NCI-H345 treated with DMSO at 0.1 percent for 48 hours (cell line): Measurements from ENCODE around the gene HSPB1.
"Not testable (repeated sequence)": the region's sequence is repeated elsewhere in the genome, so short reads cannot be mapped to it uniquely, and the experiment has no call there.

Experiments used
- DNase-seq: peaks from one replicate; lab custom pipeline; 2025; ENCODE audit not compliant: unreplicated experiment; lab: John Stamatoyannopoulos, UW

Gene HSPB1

DNA sequence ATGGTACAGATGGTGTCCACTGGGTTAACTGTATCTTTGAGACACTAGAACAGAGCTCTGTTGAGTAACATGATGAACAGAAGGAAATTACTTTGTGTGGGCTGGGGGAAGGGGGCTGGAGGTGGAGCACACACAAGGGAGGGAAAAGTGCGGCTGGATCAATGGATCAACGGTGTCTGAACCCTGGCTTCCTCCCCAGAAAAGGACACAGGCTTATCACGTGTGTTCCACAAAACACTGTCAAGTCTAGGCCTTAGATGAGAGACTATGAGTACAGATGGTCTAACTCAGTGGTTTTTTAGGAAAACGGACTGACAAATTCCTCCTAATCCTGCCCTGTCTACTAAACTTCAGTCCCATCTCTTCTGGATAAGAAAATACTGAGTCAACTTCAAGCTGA lies 27.8 kb downstream of the HSPB1 start:
- no peak for DNase-seq

DNA sequence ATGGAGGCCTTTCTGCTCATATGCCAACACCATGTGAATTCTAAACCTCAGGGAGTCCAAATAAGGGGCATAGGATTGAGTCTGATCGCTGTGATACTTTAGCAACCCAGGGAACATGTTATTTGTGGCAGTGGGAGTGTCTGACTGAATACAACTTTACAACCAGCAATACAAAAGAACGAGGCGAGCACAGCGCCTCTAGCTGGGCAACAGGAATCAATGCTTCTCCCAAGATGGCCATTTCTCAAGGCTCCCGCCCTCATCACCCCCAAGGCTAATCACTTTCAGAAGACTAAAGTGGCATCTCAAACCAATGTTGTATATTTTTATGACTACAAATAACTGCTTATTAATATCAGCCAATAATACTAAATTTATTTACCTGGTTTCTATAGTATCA lies 28.2 kb downstream of the HSPB1 start:
- no peak for DNase-seq

DNA sequence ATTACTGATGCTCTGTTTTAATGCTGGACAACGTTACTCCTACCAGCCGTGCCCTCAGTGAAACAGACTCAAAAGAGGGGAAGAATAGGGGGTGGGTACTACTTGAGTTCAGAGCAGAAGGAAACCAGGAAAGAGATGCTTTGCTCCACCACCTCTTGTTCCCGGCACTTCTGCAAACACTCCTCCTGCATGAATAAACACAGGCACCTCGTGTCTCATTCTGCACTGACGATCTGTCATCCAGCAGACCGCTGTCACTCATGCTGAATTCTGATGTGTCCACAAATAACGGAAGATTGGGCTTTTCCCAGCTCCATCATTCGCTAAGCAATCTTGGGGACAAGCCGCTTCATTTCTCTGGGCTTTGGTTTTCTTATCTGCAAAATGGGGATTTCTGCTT lies 29.6 kb downstream of the HSPB1 start:
- DNase-seq, result no peak

DNA sequence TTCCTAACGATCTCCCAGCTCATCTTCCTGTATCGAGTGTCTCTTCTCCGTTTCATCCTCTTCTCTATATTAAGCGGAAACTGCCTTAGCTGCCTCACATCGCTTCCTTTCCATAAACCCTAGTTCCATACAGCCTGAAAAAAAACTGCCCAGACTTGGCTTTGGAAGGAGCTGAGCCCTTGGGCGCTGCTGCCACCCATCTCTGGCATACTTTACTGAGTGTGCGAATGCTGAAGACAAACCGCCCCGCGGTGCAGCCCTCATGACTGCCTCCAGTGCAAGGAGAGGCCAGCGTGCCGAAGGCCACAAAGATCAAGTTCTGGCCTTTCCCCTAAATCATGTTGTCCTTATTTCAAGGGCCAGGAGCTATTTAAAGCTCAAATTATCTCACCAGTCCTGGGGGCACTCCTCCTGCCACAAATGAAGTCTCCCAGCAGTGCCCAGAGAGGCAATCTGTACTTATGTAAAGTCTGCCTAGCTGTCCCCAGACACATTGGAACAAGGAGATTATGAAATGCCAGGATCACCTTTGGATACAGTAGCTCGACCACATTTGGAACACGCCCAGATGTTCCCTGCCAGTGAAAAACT lies 31.1 kb downstream of the HSPB1 start:
- no peak for DNase-seq

DNA sequence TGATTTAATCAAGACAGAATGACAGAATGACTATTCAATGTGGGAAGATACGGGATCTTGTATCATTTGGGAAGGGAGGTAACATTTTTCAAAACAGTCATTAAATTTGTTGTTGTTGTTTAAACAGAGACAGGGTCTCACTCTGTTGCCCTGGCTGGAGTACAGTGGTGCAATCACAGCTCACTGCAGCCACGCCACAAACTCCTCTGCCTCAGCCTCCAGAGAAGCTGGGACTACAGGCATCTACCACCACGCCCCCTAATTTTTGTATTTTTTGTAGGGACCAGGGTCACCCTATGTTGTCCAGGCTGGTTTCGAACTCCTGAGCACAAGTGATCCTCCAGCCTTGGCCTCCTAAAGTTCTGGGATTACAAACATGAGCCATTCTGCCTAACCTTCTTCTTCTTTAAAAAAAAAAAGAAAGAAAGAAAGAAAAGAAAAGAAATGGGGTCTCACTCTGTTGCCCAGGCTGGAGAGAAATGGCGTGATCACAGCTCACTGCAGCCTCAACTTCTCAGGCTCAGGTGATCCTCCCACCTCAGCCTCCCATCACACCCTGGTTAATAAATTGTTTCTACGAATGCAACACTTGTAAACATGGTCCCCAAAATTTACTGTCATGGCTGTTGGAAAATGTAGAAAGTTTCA lies 32.0 kb downstream of the HSPB1 start:
- DNase-seq, result no peak

DNA sequence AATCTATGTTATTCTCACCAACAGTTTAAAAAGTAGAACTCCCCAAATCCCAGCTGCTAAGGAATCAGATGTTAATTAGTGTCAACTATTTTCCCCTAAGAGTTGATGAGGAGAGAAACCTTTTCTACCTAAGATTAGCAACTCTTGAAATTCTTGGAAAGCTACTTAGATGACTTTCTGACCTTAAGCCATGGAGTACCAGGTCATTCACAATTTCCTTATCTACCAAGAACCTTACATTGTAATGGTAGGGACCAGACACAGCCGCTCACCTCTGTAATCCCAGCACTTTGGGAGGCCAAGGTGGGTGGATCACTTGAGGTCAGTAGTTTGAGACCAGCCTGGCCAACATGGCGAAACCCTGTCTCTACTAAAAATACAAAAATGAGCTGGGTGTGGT lies 32.9 kb downstream of the HSPB1 start:
- DNase-seq, result not testable (repeated sequence)

DNA sequence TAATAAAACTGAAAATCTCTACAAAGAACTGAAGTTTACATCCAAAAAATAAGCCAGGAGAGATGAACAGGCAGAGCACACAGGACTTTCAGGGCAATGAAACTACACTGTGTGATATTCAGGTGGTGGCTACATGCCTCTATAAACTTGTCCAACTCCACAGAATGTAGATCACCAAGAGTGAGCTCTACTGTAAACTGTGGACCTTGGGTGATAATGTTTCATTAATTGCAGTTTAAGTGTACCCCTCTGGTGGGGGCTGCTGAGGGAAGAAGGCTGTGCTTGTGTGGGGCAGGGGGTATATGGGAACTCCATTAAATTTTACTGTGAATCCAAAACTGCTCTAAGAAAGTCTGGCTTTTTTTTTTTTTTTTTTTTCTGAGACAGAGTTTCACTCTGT lies 33.6 kb downstream of the HSPB1 start:
- DNase-seq, result no peak

DNA sequence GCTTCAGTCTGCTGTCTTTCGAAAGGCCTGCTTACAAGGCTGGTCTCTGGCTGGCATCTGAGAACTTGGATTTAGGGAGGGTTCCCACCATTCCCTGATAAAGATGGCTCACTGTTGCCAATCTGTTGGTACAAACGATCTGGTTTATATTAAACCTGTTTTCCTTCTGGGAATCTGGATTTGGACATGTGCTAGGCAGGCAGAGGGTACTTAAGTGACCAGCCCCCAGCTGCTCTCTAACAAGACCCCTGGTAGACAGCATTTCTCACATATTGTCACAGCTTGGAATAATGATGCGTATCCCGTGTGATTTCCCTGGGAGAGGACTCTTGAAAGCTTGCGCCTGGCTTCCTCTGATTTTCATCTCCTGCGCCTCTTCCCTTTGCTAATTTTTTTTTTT lies 34.7 kb downstream of the HSPB1 start:
- DNase-seq, result no peak

DNA sequence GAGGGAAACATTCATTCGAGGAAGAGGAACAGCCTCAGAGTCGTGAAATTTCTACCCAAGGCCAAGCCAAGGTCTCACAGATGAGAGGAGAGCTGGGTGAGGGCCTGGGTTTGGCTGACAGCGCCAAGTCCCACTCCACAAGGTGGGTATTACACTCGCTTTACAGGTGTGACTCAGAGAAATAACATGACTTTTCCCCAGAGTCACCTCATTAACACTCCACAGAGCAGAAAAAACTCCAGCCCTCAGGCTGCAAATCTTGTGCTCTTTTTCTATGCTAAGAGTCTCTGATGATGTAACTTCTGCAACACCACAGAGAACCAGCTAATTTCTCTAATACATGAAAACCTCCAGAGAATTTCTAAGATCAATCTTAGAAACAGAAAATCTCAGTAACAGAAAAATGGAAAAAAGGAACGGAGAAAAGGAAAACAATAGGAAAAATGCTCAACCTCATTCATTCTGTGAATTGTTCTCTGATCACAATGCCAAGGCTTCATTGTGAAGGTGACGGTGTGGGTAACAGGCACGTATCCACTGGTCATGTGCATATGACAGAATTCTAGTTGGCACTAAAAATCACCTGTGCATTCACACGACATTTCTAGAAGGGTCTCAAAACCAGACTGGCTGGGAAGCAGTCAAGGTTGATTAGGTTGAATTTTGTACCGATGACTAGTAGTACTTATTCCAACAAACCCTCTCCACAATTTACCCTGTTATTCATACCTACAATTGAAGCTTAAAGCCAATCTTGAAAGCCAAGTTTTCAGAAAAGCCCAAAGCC lies 36.0 kb downstream of the HSPB1 start:
- DNase-seq, result no peak

DNA sequence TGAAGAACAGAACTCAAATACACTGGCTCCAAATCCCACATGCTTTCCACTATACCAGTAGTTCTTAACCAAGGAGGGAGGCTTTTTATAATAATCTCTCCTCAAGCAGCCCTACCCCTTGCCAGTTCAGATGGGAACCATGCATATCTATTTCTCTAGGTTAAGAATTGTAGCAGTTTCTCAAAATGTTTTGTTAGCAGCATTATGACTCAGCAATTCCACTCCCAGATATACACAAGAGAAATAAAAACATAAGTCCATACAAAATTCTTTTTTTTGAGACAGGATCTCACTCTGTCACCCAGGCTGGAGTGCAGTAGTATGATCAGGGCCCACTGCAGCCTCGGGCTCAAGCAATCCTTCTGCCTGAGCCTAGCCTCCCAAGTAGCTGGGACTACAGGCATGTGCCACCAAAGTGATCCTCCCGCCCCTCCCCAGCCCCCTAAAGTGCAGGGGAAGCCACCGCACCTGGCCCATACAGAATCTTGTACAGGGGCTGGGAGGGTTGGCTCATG lies 38.2 kb downstream of the HSPB1 start:
- no peak for DNase-seq

DNA sequence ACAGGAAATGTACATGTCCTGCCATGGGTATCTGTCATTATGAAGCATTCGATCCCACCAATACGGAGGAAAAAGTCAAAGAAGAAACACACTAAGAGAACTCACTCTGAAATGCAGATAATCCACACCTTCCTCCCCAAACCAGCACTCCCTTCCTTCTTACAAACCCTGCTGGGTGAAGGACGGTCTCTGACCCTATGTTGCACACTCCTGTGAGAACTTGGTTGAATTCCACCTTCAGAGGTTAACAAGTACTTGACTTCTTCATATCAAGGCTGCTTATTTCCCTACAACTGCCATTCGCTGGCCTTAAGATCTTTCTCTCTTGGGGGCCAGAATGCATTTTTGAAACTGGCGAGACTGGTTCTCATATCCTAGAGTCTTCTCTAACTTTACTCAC lies 39.7 kb downstream of the HSPB1 start:
- no peak for DNase-seq

DNA sequence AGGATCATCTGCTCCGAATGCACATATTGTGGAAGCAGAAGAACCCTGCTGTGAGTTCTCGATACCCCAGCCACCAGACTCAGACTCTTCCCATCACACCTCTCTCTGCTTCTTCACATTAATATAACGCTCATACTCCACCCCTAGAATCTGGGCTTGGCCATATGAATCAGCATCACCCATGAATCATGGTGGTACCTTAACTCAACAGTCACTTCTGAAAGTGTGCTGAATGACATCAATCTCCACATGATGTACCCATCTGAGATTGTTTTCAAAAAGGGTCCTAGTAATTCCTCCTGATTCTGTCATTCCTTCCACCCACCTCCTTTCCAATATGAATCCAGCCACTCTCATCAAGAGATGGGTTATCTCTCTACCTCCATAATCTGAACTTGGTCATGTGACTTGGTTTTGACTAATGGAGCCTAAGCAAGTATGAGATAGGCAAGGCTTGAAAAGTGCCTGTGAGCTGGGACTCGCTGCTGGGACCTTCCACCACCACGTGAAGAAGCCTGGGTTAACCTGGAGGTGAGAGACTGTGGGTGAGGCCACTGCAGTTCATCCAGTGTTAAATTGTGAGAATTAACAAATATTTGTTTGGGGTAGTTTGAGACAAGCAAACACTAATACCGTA lies 40.9 kb downstream of the HSPB1 start:
- no peak for DNase-seq

DNA sequence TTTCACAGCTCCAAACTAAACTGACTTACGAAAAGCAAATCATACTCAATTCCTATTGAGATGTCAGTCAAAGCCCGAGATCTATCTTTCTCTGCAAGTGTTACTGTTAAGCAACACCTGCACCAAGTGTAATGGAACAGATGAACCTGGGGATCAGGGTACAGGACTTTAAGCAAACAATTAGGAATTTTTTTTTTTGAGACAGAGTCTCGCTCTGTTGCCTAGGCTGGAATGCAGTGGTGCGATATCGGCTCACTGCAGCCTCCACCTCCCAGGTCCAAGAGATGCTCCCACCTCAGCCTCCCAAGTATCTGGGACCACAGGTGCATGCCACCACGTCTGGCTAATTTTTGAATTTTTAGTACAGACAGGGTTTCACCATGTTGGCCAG lies 41.5 kb downstream of the HSPB1 start:
- DNase-seq, result no peak

DNA sequence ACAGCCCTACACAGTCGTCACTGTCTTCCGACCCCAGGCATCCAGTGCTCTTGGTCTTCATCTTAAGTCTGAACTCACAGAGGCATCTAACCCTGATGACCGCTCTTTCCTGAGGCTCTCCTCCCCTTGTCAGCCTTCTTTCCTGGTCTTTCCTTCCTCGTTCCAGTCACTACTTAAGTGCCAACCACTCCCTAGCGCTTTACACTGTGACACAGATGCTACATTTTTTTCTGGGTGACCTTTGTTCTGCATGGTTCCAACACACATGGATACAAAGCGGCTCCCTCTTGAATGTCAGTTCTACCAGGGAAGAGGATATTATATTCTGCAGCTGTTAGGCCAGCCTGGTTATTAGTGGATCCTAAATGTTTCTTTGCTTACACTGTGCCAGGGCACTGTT lies 43.6 kb downstream of the HSPB1 start:
- no peak for DNase-seq

DNA sequence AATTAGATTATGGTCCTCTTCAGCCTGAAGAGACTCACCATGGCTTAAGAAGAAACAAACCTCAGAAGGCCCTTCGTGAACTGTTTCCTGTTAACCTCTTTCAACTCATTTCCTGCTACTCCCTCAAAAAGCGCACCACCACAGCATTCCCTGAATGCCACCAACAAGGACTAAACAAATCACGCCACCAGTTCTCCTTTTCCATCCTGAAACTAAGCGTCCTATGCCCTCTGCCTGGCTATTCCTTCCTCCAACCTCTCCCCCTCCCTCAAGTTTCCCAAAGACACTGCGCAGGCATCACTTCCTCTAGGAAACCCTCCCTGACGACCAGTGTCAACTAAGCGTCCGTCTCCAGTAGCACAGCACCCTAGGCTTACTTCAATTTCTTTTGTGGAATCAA lies 44.3 kb downstream of the HSPB1 start:
- DNase-seq, result no peak

DNA sequence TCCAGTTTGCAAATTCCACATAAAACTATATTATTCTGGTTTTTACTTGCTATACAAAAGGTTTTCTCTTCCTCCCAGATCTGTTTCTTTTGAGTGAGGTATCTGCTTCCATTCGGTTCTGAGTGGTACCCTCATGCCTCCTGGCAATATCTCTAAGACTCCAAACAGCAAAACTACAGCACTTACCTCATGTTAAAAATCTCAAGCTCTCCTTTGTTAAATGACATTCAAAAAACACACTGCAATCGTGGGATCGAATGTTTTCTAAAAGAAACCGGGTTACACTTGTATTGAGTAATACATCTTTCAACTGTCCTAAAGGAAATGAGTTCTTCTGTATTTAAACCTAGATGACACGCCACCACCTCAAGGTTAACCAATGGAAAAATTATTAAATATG lies 45.2 kb downstream of the HSPB1 start:
- DNase-seq, result no peak

DNA sequence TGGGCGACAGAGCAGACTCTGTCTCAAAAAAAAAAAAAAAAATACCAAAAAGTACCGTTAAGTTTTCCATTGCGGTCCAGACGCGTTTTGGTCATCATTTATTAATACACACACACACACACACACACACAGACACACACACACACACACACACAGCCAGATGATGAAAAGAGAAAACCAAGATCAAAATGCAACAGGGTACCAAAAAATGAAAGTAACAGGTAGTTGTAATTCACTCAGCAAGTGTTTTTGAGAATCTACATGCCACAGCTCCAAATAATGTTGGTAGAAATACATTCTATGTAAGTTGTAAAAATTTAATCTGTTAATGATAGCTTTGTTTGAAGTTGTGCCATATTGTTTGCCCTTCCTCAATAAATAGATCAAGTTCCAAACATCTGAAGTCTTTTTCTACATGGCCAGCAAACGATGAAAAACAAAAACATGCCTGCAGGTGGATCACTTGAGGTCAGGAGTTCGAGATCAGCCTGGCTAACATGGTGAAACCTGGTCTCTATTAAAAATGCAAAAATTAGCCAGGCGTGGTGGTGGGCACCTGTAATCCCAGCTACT lies 46.9 kb downstream of the HSPB1 start:
- DNase-seq, result no peak

DNA sequence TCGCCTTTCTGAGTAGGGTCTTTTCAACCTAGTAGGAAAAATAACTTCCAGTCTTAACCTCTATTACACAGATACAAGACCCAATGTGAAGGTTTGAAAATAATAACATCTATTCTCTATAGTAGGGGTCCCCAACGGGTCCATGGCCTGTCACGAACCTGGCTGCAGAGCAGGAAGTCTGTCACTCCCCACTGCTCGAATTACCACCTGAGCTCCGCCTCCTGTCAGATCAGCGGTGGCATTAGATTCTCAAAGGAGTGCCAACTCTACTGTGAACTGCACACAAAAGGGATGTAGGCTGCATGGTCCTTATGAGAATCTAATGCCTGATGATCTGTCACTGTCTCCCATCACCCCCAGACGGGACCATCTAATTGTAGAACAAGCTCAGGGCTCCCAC lies 48.9 kb downstream of the HSPB1 start:
- DNase-seq, result no peak

DNA sequence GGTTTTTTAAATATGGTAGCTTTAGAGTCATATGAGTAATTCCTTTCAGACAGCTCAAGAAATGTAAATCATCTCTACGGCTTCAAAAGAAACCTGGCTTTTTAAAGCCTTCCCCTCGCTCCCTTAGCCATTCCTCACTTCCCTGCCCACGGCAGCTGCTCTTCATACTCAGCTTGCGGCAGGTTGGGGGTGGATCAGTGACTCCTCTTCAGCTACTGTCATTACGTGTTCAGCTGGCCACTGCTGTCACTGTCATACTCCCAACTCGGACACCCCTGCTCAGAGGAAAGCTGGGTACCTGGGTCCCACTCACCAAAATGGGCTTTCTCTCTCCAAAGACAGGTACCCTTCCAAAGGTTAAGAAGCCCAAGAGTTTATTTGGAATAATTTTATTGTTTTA lies 49.7 kb downstream of the HSPB1 start:
- DNase-seq, result no peak

DNA sequence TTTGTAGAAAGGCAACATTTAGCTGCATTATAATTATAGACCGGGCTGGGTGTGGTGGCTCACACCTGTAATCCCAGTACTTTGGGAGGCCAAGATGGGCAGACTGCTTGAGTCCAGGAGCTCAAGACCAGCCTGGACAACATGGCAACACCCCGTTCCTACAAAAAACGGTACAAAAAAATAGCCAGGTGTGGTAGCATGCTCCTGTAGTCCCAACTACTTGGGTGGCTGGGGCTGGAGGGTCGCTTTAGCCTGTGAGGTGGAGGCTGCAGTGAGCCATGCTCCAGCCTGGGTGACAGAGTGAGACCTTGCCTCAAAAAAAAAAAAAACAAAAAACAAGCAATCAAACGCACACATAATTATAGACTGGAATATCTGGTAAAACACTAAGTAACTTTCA lies 51.3 kb downstream of the HSPB1 start:
- DNase-seq, result no peak
